HuH-7.5 (cell line): ENCODE results near the gene BNIP3.
A peak's percentile ranks its signal among the peaks of the same experiment; 100 is the strongest.
"Not testable (repeated sequence)": the region's sequence is repeated elsewhere in the genome, so short reads cannot be mapped to it uniquely, and the experiment has no call there.

Experiments used
- DNase-seq: peaks from one replicate; pipeline ENCODE4 v3.0.0; 2011; ENCODE audit warnings: low spot score

The BNIP3 gene

DNA sequence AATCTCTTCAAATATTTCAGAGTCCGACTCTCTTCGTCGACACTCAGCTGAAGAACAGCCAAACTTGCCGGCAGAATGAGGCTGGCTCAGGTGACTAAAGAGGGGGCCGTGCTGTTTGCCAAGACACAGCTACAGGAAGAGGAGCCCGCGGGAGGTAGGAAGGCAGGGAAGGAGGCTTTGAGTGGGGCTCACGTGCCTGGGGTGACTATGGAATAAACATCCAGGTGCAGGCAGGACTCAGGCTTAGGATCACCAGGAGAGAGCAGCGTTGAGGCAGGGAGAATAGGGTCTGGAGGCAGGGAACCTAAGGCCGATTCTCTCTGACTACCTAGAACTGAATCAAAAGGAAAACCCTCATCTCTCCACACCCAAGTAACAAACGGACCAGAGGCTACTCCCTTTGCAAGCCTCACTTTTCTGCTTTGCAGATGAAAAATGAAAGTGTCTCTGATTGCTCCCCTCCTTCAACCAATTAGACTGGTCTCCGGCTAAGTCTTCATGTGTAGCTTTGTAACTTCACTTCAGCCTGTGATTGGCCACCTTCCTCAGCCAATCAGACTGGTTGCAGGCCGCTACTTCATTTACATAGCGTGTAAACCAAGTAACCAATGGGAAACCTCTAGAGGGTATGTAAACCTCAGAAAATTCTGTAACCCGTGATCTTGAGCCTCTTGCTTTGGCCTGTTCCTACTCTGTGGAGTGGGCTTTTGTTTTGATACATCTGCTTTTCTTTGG lies 19.7 kb upstream of the BNIP3 start:
- DNase-seq = no peak

- DNase-seq = no peak
These were observed 17.3 kb upstream of the BNIP3 start for GRCh38 chr10:131998845-131999681.

- DNase-seq = no peak
These were observed 16.5 kb upstream of the BNIP3 start for GRCh38 chr10:131998050-131998844.

- peak; percentile 49 for DNase-seq
These were observed 15.8 kb upstream of the BNIP3 start for GRCh38 chr10:131997366-131998049.

GRCh38 chr10:131996466-131997365 lies 15.0 kb upstream of the BNIP3 start:
- no peak for DNase-seq

DNA sequence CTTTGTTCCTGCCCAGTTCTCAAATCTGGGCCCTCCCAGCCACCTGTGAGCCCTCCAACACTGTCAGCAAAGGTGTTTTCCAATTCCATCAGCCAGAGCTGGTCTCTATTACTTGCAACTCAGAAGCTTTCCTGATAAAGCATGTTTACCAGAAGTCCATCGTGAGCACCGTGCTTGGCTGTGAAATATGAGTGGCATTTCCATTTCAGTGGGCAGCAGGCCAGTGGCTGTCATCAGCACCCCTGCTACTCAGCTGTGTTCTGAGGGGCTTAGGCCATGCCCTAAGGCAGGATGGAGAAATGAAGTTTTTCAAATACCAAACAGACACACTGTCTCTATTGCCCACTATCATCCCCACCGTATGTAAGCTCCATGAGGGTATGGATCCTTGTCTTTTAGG lies 12.7 kb upstream of the BNIP3 start:
- no peak for DNase-seq

GRCh38 chr10:131993275-131993674 lies 11.6 kb upstream of the BNIP3 start:
- DNase-seq = no peak

DNA sequence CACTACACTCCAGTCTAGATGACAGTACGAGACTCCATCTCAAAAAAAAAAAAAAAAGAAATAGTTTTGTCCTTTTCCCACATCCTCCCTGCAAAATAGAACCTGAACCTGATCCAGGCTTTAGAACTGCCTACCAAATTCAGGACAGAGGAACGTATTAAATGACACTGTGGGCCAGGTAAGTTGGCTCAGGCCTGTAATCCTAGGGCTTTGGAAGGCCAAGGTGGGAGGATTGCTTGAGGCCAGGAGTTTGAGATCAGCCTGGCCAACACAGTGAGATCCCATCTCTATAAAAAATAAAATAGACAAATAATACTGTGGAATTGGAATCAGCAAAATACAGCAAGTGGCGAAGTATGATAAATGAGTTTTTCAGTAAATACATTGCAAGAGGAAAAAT lies 10.0 kb upstream of the BNIP3 start:
- no peak for DNase-seq

DNA sequence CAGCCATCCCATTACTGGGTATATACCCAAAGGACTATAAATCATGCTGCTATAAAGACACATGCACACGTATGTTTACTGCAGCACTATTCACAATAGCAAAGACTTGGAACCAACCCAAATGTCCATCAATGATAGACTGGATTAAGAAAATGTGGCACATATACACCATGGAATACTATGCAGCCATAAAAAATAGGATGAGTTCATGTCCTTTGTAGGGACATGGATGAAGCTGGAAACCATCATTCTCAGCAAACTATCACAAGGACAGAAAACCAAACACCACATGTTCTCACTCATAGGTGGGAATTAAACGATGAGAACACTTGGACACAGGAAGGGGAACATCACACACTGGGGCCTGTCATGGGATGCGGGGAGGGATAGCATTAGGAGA lies 6.1 kb upstream of the BNIP3 start:
- not testable (repeated sequence) for DNase-seq

DNA sequence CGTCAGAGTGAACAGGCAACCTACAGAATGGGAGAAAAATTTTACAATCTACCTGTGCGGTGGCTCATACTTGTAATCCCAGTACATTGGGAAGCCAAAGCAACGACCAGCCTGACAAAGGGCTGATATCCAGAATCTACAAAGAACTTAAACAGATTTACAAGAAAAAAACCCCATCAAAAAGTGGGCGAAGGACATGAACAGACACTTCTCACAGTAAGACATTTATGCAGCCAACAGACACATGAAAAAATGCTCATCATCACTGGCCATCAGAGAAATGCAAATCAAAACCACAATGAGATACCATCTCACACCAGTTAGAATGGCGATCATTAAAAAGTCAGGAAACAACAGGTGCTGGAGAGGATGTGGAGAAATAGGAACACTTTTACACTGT lies 5.6 kb upstream of the BNIP3 start:
- not testable (repeated sequence) for DNase-seq

GRCh38 chr10:131986851-131987250 lies 5.1 kb upstream of the BNIP3 start:
- DNase-seq = not testable (repeated sequence)

GRCh38 chr10:131983780-131984179 lies 2.1 kb upstream of the BNIP3 start:
- DNase-seq = no peak

- no peak for DNase-seq
These were observed 1.1 kb upstream of the BNIP3 start for GRCh38 chr10:131982796-131983195.

GRCh38 chr10:131982185-131982756 lies 548 bp upstream of the BNIP3 start:
- no peak for DNase-seq

DNA sequence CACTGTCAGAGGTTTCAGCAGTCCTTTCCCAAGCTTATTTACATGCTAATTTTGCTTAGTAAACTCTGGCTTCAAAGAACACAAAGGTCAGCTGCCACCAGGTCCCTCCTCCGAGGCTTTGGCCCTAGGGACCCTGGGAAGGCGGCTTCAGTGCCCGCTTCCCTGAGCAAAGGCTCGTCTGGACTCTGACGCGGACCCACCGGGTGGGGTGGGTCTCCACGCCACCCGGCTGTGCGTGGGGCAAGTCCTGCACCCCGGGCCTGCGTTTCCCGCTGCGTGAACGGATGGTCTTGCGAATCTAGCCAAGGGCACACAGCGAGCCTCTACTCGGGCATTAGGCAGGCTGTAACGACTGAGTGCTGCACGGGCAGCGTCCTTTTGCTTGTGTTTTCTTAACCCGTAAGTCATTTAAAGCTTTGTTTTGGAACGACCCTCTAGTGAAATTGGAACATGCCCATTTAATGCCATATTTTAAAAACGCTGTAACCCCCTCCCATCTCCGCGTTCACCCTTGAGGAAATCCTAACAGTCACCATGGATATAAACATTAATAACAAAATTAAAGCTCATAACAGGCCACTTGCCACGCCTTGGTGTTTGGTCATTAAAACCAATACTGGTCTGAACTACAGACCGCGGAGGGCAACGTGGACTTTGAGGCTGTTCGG lies 828 bp downstream of the BNIP3 start:
- DNase-seq = peak; percentile 63

GRCh38 chr10:131980321-131980720 lies 1.4 kb downstream of the BNIP3 start:
- no peak for DNase-seq

DNA sequence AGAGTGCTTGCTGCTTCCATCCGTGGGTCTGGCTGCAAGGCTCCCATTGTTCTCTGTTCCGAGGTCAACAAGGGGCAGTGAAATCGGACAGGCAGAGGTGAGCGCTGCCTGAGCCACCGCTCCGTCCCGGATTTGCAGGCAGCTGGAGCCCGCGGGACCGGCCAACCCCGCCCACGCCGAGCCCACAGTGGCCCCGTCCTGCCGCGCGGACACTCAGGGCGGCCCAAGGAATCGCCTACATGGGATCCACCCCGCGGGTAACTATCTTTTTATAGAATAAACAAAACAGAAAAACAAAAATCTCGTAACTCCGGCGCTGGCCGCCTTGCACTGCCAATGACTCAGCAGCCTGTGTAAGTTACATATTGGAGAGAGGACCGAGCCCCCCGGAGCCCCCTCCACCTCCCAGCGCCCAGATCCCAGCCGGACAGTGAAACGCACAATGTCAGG lies 1.9 kb downstream of the BNIP3 start:
- peak; percentile 47 for DNase-seq

GRCh38 chr10:131979336-131979735 lies 2.4 kb downstream of the BNIP3 start:
- no peak for DNase-seq

DNA sequence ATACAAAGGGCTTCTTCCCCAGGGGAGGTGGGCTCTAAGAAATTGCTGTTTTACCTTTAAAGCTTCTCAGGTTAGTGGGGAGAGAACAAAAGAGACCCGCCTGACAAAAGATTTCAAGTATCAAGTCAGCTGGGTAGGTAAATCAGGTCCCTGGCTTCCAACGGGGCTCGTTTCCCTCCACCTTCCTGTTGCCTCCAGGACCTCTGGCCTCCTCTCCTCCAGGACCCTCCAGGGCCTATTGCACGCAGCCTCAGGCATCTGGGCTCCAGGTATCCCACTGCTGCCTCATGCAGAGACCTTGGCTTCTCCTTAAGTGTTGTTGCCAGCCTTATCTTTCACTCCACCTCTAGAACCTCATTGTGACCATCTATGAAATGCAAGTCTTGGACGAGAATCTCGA lies 2.9 kb downstream of the BNIP3 start:
- DNase-seq = no peak

- no peak for DNase-seq
These were observed 3.4 kb downstream of the BNIP3 start for GRCh38 chr10:131978366-131978765.
